Activated CD8-positive, alpha-beta memory T cell treated with anti-CD3 and anti-CD28 coated beads, Interleukin-2, amount 50 U/mL, for 24 hours (primary cell): ENCODE data around the gene SPATA6.
"Not testable (repeated sequence)": the region's sequence is repeated elsewhere in the genome, so short reads cannot be mapped to it uniquely, and the experiment has no call there.

Source experiments
- DNase-seq: peaks from one replicate; pipeline ENCODE4 v3.0.0-alpha.2; 2020; ENCODE audit errors: extremely low read depth

SPATA6 gene

GRCh38 chr1:48356901-48357300, 115.1 kb downstream of the SPATA6 start:
- DNase-seq: no peak

DNA sequence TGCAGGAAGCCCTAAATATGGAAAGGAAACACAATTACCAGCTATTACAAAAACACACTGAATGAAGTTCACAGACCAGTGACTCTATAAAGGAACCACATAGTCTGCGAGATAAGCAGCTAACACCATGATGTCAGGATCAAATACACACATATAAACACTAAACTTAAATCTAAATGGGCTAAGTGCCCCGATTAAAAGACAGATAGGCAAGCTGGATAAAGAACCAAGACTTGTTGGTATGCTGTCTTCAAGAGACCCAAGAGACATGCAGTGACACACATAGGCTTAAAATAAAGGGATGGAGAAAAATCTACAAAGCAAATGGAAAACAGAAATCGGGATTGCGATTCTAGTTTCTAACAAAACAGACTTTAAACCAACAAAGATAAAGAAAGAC, 127.6 kb downstream of the SPATA6 start:
- DNase-seq: no peak

- no peak for DNase-seq
Measured at GRCh38 chr1:48341221-48341620, 130.8 kb downstream of the SPATA6 start.

DNA sequence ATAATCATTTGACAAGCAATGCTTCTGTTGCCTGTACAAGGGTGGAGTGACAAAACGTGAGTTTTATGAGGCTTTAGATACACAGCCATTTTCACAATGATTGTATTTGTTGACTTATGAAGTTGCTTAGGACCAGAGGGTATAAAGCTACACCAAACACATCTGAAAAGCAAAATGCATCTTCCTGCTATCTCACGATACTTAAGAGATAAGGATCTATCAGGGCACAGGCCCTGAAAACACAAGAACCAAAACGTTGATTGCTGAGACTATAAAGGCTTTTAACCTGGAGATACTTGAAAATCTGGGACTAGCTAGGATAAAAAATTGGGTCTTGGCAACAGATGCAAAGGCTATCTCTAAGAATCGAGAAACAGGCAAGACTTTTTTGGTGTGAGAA, 133.7 kb downstream of the SPATA6 start:
- no peak for DNase-seq

- DNase-seq: no peak
Measured at GRCh38 chr1:48333316-48333715, 138.7 kb downstream of the SPATA6 start.

DNA sequence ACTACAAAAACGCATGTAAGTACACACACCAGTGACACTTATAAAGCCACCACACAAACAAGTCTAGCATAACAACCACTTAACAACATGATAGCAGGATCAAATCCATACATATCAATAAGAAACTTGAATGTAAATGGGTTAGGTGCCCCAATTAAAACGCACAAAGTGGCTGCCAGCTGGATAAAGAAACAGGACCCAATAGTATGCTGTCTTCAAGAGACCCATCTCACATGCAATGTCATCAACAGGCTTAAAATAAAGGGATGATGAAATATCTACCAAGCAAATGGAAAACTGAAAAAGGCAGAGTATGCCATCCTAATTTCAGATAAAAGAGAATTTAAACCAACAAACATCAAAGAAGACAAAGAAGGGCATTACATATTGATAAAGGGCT, 139.9 kb downstream of the SPATA6 start:
- DNase-seq: no peak

GRCh38 chr1:48329905-48330304, 142.1 kb downstream of the SPATA6 start:
- no peak for DNase-seq

DNA sequence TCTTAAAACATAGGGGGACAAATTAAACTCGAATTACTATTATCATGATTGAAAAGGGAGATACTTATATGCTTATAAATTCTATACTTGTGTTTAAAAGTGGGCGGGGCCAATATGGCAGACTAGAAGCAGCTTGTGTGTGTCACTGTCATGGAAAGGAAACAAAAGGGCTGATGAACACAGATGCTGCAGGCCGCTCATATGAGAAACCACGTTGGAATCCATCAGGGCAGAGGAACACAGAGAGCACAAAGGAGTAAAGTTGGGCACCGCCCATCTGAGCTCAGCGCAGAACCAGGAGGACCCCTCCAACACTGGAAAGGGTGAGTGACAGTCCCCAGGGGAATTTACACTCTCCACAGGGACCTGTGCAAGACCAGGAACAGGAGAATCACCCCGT, 142.5 kb downstream of the SPATA6 start:
- DNase-seq: no peak

- not testable (repeated sequence) for DNase-seq
Measured at GRCh38 chr1:48311829-48312228, 160.2 kb downstream of the SPATA6 start.

- DNase-seq: no peak
Measured at GRCh38 chr1:48309564-48310082, 162.4 kb downstream of the SPATA6 start.

GRCh38 chr1:48302652-48303051, 169.4 kb downstream of the SPATA6 start:
- DNase-seq: no peak

- no peak for DNase-seq
Measured at GRCh38 chr1:48294656-48295055, 177.3 kb downstream of the SPATA6 start.

DNA sequence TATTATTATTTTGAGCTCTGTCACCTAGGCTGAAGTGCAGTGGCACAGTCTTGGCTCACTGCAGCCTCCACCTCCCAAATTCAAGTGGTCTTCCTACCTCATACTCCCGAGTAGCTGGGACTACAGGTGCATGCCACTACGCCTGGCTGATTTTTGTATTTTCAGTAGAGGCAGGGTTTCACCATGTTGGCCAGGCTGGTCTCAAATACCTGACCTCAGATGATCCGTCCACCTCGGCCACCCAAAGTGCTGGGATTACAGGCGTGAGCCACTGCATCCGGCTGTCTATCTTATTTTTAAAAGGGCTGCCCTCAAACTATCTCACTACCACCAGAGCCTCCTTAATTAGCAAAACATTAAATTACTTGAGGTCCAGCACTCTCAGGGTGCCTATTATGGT, 177.9 kb downstream of the SPATA6 start:
- not testable (repeated sequence) for DNase-seq

GRCh38 chr1:48292706-48293105, 179.3 kb downstream of the SPATA6 start:
- DNase-seq: no peak

DNA sequence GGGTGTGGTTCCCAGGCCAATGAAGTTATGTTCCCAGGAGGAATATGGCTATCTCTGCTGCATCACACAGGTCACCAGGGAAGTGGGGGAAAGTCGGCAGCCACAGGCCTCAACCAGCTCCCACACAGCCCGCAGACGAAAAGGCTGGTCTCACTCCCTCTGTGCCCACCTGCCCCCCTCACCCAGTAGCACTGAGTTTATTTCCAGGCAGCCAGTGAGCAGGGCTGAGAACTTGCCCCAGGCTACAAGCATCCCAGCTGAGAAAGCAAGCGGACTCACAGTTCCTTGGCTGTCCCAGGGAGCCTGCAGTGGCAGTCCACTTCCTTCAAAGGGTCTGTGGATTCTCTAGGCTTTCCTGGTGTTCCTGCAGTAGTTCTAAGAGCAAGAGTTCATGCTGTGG, 180.6 kb downstream of the SPATA6 start:
- no peak for DNase-seq

DNA sequence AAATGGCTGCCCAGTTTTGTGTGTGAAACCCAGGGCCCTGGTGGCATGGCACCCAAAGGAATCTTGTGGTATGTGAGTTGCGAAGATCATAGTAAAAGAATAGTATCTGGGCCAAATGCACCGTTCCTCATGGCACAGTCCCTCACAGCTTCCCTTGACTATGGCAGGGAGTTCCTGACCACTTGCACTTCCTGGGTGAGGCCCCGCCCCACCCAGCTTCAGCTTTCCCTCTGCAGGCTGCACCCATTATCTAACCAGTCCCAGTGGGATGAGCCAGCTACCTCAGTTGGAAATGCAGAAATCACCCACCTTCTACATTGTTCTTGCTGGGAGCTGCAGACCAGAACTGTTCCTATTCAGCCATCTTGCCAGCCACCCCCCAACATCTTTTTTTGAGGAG, 186.5 kb downstream of the SPATA6 start:
- DNase-seq: no peak

DNA sequence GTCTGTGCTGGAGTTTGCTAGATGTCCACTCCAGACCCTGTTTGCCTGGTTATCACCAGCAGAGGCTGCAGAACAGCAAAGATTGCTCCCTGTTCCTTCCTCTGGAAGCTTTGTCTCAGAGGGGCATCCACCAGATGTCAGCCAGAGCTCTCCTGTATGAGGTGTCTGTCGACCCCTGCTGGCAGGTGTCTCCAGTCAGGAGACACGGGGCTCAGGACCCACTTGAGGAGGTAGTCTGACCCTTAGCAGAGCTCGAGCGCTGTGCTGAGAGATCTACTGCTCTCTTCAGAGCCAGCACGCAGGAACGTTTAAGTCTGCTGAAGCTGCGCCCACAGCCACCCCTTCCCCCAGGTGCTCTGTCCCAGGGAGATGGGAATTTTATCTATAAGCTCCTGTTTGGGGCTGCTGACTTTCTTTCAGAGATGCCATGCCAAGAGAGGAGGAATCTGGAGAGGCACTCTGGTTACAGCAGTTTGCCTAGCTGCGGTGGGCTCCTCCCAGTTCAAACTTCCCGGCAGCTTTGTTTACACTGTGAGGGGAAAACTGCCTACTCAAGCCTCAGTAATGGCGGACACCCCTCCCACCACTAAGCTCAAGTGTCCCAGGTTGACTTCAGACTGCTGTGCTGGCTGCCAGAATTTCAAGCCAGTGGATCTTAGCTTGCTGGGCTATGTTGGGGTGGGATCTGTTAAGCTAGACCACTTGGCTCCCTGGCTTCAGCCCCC, 187.1 kb downstream of the SPATA6 start:
- DNase-seq: not testable (repeated sequence)

DNA sequence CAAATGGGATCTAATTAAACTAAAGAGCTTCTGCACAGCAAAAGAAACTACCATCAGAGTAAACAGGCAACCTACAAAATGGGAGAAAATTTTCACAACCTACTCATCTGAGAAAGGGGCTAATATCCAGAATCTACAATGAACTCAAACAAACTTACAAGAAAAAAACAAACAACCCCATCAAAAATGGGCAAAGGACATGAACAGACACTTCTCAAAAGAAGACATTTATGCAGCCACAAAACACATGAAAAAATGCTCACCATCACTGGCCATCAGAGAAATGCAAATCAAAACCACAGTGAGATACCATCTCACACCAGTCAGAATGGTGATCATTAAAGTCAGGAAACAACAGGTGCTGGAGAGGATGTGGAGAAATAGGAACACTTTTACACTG, 189.7 kb downstream of the SPATA6 start:
- not testable (repeated sequence) for DNase-seq

DNA sequence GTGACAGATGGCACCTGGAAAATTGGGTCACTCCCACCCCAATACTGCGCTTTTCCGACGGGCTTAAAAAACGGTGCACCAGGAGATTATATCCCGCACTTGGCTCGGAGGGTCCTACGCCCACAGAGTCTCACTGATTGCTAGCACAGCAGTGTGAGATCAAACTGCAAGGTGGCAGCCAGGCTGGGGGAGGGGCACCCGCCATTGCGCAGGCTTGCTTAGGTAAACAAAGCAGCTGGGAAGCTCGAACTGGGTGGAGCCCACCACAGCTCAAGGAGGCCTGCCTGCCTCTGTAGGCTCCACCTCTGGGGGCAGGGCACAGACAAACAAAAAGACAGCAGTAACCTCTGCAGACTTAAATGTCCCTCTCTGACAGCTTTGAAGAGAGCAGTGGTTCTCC, 194.6 kb downstream of the SPATA6 start:
- DNase-seq: not testable (repeated sequence)

DNA sequence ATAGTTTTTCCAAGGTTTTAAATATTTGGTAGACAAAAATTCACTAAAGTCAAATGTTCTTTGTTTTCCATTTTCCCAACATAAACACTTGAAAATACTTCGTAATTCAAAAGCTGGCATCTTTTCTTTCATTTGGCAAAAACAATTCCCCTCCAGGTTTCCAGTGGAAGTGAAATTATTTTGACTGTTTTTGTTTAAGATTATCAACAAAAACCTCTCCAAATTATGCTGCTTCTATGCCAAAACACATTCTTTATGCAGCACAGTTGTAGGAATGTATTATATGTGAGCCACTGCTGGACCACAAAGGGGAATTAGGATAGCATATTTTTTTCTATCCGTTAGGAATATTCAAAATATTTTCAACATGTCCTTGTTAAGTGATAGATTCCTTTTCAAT, 205.4 kb downstream of the SPATA6 start:
- no peak for DNase-seq

DNA sequence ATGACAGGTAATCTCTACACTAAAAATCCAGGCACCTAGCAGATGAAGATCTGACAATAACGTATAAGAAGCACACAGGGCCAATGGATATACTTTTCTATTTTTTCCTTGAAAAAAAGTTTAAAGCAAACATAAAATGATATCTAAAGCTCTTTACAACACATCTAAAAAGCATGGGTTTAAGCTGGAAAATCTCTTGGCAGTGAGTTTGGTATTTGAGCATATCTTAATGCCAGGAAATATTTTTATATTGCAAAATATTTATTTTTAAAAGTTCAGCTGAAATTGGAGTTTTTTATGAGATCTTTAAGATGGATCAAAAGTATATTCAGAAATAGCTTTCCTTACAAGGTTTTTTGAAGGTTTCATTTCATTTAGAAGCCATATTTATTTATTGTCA, 209.0 kb downstream of the SPATA6 start:
- DNase-seq: no peak

GRCh38 chr1:48261881-48262400, 210.1 kb downstream of the SPATA6 start:
- DNase-seq: no peak

DNA sequence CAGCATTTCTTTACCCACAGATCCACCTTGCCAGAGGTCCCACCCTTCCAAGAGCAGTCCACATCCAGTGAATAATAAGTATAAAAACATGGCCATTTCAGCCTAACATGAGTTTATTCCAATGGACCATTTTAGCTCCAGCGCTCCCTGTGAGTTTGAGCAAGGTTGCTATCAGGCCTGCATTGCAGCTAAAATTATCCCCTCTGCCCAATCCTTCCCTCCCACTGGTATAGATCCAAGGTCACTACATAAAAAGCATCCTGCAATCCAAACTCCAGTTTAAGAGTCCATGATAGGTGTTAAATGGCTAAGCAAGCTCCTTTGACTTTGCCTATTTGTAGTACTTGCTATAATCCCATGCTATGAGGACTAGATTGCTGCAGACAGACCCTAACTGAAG, 213.9 kb downstream of the SPATA6 start:
- no peak for DNase-seq

GRCh38 chr1:48254254-48254653, 217.8 kb downstream of the SPATA6 start:
- no peak for DNase-seq
